Activated CD4-positive, CD25-positive, alpha-beta regulatory T cell treated with anti-CD3 and anti-CD28 coated beads, Interleukin-2, amount 50 U/mL, for 24 hours (primary cell): Measurements from ENCODE around the gene HOXC11.

Source experiments
- ATAC-seq, 2 donors: fragments of 150-1000 bp; cut with Tn5 transposase; one replicate each; pipeline ENCODE4 v1.10.0; 2021; ENCODE audit warnings: mild to moderate bottlenecking in 1 of 2, moderate library complexity in 1 of 2

Gene HOXC11

DNA sequence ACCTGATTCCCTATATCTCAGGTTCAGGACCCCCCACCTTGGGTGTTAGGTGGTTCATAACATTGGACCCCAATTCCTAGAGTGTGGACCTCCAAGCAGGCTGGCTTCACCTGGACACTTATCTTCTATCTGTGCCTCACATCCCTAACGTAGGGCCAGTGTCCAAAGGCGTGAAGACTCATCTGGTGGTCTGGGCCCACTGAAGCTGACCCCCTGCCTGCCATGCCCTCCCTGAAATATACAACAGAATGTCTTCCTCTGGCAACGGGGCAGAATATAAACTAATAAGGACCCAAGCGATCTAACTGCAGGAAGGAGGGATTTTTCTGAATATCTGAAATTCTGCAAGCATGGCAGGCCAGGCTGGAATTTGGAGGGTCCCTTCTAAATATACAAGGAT is 28.7 kb upstream of the HOXC11 start:
- ATAC-seq, result no peak

DNA sequence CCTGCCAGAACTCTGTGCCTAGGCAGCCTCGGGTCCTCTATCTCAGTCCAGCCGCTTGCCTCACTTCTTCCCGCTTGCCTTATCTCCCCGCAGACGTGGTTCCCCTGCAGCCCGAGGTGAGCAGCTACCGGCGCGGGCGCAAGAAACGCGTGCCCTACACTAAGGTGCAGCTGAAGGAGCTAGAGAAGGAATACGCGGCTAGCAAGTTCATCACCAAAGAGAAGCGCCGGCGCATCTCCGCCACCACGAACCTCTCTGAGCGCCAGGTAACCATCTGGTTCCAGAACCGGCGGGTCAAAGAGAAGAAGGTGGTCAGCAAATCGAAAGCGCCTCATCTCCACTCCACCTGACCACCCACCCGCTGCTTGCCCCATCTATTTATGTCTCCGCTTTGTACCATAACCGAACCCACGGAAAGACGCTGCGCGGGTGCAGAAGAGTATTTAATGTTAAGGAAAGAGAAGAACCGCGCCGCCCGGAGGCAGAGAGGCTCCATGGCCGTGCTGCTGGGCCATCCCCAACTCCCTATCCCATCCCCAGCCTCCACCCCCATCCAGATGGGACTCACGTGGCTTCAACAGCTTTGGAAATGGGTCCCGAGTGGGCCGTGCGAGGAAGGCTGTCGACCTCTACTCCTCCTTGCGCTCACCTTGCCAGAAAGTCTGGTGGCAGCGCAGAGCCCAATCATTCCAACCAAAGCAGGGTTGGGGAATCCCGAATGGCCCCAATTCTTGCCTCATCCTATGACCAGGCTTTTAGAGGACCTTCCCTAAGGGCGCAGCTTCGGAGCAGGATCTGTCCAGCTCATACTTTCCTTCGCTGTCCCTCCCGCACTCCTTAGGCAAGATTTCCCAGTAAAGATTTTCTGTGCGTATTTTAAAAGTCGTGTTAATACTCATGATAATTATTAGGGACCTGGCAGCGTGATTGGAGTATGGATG is 27.7 kb upstream of the HOXC11 start:
- ATAC-seq, result no peak

DNA sequence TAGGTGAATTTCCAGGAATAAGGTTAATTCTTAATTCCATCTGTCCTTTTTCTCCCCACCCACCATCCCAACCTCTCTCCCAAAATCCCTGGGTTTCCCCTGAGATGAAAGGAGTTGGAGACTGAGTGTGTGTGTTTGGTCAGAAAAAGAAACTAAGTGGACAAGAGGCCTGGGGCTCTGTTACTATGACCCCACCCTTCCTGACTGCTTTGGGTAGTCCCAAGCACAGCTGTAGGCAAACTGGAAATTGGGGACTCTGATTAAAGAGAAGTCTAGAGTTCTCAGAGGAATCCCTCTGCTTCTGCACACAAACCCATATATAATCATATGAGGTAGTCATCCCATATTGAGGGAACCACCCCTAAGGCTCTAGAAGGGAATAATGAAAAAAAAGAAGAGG is 25.2 kb upstream of the HOXC11 start:
- no peak for ATAC-seq

DNA sequence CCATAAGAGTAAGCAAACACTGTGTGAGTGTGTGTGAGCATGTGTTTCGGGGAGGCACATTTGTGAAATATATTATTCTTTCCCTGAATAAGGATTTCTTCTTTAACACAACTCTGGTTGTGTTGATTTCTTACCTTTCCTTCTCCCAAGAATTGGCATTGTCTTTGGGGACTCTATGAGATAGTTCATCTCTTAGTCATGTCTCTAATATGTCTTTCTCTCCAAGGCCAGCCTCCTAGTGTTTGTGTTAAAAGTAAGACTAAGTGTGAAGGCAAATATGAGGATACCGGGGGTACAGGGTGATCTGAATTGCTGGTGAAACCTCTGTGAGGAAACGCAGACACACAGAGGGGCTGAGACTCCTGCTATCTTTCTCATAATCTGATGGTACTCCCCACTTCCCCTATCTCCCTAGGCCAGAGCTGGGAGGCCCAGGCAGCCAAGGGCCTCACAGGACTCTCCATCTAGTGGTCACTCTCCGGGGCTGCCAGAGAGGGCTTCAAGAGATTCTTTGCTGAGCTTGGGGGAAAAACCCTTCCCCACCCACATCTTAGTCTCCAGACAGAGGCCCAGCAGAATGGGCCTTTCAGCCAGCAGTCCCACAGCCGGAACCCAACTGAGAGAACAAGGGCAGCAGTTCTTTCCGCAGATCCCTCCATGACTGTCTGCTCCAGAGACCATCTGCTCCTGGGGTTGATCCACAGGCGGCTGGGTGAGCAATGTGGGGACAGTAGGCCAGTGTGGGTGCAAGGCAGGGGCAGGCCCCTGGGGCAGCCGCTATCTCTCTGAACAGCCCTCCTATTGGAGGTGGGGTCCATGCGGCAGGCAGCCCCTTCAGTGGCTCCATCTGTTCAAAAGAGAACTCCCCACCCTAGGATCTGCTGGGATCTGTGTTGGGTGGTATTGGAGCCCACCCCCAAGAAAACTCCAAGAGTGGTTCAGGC is 24.0 kb upstream of the HOXC11 start:
- ATAC-seq, result no peak

DNA sequence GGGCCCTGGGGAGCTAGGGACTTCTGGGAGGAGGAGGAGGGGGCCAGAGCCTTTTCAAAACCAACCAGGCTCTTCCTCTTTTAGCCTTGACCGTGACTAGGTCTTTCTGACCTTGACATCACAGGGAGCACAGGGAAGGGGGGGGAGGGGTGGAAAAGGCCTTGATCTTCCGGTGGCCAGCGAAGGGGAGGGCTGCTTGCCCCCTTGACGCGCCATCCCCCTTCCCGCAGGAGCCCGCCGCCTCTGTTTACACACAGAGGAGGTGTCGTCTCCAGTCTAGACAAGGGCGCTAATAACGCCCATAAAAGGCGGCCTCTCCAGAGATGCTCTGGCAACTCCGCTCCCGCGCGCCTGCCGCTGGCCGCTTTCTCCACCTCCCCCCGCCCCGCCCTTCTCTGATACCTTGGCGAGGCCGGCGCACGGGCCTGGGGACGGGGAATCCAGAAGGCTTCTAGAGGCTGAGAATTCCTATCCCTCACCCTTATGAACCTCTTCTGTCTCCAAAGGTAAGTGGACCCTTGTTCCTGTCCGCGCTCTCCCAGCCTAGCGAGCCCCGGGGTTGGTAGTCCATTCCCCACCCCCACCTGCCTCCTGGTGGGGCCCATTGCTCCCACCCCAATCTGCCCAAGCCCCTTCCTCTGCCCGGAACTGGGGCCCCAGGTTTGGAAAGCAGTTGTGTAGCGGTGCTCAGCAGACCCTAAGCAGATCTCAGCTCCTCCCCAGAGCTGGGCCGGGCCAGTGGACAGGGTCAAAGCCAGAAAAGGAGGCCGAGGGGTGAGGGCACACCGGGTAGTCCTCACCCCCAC is 23.1 kb upstream of the HOXC11 start:
- ATAC-seq, result no peak

DNA sequence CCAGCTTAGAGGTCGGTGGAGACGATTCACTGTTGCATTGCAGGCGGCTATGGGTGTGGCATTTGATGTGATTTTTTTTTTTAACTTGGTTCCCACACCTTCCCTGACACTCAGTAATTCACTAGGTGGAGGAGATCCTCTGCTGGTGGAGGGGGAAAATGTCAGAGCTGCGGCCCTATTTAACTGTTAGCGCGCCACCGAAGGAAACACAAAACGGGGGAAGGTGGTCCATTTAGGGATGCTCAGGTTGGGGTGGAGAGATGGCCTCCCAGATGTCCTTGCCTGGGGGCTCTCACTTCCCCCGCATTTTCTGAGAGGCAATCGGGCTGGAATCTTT is 22.5 kb upstream of the HOXC11 start:
- ATAC-seq, result no peak

DNA sequence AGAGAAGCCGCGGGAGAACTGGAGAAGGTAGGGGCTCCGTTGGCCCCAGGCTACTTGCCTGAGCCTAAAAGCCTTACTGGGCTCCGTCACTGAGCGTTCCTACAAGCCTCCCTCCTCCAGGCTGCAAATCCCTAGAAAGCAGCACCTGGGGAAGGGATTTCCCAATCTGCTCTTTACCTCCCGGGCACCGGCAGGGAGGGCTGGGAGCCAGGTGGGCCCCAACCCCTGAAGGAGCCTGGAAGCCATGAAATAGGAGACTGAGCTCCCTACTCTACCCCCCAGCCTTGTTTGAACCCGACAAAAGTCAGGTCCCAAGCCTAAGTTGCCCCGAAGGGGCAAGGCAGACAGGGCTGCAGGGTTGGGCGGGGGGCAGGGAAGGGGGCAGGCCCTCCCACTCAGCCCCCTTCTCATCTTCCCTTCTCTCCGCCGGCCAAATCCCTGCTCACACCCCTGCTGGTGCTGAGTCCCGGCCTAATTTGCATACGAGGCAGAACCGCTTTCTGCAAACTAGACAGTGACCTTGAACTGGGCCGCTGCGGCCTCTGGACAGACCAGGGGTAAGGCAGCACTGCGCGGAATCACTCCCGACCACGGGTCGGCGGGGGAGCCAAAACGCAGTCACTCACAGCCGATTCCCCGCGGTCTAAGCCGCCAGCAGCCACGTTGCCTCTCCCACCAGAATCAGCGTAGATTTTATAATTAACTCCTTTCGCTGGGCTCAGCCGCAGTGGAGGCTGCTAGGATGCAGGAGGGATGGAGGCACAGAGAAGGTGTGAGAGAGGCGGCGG is 21.9 kb upstream of the HOXC11 start:
- no peak for ATAC-seq

DNA sequence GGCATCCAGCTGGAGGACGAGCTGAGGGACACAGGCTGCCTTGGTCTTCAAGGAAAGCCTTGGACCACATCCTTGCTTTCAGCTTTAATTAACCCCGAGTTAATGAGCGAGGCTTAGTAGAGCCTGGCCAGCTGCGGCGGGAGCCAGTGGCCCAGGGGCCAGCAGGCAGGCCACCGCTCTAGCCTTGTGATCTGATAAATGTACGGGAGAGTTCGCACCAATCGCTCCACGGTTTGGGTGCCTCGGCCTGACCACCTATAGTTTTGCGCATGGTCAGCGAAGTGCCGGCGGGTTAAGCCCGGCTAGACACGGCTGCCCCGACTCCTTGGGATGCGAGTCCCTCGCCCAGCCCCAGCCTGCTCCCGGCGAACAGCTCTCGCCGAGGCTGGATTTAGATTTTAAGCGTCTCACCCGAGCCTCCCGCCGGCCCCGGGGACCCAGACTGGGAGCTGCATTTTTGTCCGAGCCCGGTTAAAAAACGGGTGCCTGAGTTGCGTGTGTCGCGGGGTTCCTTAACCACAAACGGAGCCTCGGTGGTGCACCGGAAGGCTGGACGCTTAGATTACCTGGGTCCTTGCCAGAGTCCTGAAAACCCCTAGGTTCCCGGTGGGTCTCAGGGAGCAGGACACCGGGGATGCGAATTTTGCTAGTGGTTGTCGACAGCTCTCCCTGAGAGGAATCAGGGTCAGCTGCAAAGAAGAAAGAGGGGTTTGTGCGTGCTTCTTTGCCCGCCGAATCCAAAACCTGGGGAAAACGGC is 21.2 kb upstream of the HOXC11 start:
- ATAC-seq, result no peak

DNA sequence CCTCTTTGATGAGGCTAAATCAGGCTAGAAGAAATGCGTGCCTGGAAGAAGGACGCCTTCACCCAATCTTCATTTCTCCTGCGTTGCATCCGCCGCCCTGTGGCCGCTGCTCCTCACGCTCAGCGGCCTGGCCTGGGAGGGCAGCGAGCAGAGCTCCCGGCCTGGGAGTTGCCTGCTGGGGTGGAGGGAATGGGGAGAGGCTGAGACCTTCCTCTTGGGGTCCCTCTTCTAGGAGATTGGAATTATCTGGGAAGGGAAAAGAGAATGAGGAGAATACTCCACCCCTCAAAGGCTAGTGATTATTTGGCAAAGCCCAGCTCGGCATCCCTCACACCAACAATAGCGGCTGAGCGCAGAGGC is 20.6 kb upstream of the HOXC11 start:
- ATAC-seq, result no peak

DNA sequence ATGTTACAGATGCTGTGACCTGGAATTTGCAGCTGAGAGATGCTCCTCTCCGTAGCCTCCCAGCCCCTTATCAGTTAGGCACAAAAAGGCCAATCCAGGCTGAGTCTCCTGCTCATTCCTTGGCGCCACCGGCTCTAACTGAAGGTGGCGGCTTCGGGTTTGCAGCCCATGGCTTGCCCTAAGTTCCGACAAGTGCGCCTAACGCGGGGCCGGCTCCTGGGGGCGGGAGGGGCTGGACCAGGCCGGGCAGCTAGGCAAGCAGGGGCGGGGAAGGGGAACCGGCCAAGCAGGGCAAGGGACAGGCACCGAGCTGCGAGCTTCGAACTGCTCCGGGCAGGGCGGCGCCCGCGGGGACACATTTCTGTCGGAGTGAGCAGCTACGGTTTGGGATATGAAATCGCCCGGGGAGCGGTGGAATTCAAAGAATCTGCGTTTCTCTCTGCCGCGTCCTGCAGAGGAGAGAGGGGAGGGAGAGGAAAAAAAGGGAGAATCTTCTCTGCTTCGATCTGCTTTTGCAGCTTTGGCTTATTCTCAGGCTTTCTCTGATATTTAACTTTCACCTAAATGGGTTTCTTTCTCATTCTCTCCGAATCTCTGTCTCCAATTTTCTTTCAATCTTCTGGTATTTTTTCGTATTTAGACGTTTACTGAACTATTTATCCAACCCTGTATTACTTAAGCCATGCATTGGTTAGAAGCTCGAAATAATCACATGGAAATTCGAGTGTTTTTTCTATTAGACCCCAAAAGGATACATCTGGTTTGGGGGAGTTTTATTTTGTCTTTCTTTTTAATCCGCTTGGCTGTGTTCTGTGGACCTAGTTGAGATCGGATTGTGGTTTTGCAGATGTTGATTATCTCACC is 19.8 kb upstream of the HOXC11 start:
- no peak for ATAC-seq

DNA sequence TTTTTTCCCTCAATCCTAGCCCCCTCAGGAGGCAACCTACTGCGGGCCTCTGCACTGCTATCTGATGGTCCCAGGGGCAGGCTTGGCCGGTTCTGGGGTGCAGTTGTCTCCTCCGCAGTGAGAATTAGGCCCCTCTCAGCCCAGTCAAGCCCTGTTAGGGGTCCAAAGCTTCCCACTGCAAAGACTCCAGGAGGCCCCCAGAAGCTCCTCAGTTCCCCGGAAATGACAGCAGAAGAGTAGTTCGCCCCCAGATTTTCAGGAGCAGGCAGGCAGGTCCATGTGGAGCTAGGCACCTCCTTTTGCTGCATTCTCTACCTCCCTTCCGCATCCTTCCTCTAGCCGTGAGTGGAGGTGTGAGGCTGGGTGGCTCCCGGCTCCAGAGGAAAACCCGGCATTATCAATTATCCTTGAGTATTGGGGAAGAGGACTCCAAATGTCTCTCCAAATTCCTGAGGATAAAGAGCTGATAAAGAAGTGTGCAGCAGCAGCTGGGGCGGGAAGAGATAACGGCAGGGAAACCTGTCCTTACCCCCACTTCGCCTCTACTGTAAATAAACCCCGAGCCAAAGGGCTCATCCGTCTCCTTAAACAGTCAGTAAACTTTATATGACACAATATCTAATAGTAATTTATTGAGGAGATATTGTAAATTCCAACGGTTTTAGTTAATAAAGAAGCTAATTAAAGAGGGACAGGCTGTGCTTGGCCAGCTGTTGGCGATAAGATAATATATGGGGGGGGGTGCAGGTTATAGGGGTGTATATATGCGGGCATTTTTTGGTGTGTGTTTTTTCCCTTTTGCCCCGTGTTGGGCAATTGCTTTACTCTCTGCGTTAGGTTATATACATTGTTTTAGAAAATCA is 18.9 kb upstream of the HOXC11 start:
- ATAC-seq, result no peak

DNA sequence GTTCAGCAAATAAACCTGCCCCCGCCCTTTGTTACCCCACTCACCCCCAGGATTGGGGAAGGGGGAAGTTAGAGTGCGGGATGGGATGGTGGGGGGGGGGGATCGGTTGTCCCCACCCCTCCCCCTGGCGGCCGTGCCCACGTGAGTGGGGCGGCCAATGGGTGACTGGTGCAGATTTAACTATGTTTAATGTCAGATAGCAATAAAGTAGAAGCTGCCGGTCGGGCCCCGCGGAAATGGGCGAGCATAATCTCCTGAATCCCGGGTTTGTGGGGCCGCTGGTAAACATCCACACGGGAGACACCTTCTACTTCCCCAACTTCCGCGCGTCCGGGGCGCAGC is 18.3 kb upstream of the HOXC11 start, which contains the start of gene HOXC12:
Gene HOXC12 (plus strand): TSS at position 210 of the 342 bp plus-strand sequence. CDS start 27 bp downstream, at position 237.
- ATAC-seq, result no peak

DNA sequence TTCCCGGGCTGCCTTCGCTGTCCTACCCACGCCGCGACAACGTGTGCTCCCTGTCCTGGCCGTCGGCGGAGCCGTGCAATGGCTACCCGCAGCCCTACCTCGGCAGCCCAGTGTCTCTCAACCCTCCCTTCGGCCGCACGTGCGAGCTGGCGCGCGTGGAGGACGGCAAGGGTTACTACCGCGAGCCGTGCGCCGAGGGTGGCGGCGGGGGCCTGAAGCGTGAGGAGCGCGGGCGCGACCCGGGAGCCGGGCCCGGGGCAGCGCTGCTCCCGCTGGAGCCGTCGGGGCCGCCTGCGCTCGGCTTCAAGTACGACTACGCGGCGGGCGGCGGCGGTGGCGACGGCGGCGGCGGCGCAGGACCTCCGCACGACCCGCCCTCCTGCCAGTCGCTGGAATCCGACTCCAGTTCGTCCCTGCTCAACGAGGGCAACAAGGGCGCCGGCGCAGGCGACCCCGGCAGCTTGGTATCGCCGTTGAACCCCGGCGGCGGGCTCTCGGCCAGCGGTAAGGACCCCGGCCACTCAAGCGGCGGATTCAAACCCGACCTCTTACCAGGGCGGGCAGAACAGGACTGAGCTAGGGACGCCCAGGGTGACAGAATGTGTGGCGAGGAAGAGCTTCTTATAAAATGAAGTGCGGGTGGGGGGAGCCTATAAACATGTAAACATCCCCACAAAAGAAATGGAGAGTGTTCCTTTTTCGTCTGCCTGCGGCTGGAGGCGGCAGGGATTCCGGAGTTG is 17.7 kb upstream of the HOXC11 start:
- no peak for ATAC-seq

DNA sequence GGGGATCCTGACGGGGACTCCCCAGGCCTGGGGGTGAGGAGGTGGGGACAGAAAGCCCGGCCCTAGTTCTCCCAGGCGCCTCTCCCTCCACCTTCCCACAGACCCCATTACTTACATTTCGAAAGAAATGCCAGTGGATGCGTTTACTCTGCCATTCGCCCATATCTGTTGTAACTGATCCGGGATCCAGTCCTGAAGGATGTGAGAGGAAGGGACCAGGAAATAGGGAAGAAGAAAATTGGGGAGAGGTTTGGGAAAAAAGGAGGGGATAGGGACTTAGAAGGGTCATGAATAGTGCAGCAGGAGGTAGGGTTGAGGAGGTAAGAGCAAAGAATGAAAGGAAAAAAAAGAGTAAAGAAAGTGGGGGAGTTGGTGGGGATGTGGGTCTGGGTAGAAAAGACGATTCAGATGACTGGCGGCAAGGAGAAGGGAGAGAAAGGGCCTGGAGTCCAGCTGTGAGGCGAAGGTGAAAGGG is 17.1 kb upstream of the HOXC11 start:
- ATAC-seq, result no peak

DNA sequence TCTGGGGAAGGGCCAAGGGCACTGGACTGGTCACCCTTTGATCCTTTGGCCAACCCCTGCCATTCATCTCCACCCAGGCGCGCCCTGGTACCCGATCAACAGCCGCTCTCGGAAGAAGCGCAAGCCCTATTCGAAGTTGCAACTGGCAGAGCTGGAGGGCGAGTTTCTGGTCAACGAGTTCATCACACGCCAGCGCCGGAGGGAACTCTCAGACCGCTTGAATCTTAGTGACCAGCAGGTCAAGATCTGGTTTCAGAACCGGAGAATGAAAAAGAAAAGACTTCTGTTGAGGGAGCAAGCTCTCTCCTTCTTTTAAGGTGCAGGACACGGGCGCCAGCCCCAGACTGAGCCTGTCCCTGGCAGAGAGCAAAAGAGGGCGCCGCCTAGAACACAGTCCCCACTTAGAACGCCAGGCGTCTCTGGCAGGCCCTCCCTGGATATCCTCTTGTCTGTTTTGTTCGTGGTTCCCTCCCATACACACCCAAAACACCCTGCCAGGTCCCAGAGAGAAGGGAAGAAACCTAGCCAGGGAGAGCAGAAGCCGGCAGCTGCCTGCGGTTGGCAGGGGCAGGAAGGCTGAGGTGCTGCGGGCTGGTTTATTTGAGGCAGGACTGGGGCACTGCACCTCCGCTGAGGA is 16.6 kb upstream of the HOXC11 start:
- no peak for ATAC-seq

DNA sequence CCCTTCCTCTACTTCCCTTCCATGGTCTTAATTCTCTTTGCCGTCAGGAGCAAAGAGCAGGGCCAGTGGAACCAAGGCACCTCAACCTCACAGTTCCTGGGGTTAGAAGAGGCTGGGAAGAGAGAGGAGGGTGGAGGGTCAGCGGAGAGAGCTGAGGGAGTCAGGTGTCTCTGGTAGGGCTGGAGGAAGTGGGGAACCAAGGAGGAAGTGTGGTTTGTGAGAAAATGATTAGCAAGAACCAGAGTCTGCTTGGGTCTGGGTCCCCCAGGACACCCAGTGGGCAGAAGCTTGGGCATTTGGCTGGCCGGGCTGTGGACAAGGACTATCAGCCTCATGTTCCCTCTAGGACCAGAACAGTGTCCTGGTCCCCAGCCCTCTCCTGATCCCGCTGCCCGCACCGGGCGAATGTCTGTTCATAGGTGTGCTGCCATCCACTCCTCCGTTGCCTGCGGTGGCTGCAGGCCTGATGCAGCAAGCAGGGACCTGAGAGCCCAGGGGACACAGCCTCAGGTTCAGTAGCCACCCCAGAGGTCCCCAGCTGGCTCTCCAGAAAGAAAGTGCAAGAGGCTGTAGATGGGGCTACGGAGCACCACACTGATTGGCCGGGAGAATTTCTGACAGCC is 15.9 kb upstream of the HOXC11 start:
- ATAC-seq, result no peak

DNA sequence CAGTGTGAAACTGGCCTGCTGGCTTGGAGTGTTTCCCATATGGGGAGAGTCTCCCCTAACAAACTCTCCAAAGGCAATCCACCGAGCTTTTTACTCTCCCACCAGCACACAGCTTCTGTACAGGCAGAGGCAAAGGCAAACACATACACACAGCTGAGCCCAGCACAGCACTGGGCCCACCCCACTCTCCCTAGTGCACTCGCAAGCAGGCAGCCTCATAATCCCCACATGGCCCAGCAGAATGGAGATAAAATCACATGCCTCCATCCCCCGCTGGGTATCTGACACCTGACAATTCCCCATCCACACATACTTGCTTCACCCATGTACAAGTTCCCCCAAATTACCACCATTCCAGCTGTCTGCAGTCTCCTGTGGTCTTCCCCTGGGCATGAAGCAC is 14.8 kb upstream of the HOXC11 start:
- ATAC-seq, result no peak
